NCI-H524 treated with DMSO at 0.1 percent for 48 hours (cell line): ENCODE results near the gene EPHA4.

Experiments
- DNase-seq: peaks from one replicate; lab custom pipeline; 2025; lab: John Stamatoyannopoulos, UW

Gene EPHA4

DNA sequence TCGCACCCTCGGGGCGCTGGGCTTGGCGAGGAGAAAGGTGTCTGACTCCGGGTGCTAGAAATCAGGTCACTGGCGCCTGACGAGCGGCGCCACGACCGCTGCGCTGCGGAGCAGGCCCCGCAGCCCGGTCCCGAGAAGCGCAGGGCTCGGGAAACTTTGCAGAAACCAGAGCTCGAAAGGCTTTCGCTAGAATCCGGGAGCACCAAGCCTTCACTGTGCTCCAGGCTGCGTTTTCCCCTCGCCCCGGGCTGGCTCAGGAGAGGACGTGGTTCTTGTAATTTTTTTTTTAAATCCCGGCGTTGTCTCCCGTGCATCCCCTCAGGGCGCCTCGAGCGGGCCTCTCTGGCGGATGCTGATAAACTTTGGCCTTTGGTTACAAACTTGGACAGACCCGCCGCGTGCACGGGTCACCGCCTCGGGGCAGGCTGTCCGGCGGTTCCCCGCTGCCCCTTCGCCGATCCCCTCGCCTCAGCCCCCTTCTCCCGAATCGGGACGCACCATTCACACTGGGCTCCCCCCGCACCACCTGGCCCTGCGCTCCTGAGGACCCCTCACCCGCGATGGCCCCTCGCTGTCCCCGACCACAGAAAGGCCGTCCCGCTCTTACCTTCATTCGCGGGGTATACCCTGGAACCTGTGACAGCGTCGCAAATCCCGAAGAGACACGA is 419 bp downstream of the EPHA4 start:
- no peak for DNase-seq

DNA sequence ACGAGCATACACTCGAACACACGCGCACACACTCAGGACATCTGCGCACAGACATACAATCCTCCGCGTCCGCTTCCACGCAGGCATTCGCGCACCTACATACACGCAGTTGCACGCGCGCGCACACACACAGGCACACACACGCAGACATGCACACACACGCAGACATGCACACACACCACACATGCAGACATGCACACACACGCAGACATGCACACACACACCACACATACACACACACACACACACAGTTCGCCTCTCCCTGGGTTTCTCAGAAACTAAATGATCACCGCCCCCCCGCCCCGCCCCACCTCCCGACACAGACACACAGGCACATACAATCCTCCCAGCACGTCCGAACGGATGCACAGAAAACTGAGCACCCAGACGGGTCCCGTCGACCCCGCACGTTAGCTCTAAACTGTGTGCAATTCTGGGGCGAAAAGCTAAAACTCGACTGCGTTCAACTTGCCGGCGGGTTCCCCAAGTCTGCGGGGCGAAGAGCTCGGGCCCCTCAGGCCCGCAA is 1.0 kb downstream of the EPHA4 start:
- DNase-seq: no peak

- peak; percentile 36 for DNase-seq
Measured at GRCh38 chr2:221570321-221570935, 1.7 kb downstream of the EPHA4 start.

DNA sequence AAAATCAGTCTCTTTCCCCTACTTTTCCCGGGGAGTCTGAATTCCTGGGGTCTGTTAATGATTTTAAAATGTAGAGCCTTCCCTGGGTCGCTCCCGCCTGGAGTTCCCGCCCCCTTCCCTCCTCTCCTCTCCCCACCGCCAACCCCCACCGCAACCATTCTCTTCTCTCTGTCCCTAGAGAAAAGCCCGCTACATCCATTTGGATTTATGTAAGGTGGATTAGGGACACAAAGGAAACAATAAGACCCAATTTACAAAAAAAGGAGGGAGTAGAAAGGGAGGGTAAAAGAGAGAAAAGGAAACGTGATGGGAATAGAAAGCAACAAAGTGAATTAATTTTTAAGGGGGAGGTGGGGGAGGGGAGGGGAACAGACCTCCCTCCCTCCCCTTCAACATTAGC is 2.2 kb downstream of the EPHA4 start:
- no peak for DNase-seq

DNA sequence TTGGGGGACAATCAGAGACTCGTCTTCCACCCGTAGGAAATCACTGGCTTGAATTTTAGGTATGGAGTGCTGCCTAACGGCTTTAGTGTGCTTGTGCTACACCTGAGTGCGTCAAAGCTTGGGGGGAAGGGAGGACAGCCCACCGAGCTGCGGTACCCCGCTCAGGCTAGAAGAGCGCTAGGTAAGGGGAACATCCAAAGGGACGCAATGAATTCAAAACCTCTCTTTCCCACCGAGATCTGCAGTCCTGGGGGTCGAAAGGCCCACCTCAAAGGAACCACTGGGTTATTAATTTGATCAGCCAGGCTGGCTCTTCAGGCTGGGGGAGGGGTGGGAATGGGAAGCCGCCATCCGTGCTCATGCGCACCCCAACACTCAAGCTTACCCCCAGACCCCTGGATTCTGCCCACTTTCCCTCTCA is 2.7 kb downstream of the EPHA4 start:
- DNase-seq: no peak

GRCh38 chr2:221568299-221568698 is 3.8 kb downstream of the EPHA4 start:
- no peak for DNase-seq

GRCh38 chr2:221567809-221568208 is 4.3 kb downstream of the EPHA4 start:
- no peak for DNase-seq

GRCh38 chr2:221567231-221567760 is 4.8 kb downstream of the EPHA4 start:
- no peak for DNase-seq

DNA sequence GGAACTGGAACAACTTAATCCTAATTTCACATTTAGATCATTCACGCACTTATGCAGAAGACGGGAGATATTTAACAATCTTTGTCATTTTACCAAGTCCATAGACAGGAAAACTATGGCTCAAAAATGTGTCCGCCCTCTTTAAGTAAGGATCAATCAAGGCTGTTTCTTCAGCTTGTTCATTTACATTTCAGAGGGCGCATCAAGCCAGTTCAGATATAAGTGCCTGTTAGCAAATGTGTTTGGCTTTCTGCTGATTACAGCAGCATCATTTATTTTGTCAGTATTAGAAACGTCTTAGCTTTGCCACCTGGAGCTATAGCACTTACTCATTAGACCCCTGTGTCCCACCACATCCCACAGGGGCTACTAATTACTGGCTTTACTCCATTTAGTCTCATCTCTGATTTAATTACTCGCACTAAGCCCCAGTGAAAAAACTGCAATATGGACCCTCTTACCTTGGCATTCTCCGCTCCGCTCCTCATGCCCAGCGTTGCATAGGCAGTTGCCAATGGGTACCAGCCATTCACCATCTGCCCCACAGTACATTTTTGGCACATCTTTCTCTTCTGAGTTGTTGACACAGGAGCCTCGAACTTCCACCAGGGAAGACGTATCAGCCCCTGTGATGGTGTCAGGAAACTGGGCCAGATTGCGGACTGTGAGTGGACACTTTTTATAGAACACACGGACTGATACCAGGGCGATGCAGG is 8.7 kb downstream of the EPHA4 start:
- no peak for DNase-seq

DNA sequence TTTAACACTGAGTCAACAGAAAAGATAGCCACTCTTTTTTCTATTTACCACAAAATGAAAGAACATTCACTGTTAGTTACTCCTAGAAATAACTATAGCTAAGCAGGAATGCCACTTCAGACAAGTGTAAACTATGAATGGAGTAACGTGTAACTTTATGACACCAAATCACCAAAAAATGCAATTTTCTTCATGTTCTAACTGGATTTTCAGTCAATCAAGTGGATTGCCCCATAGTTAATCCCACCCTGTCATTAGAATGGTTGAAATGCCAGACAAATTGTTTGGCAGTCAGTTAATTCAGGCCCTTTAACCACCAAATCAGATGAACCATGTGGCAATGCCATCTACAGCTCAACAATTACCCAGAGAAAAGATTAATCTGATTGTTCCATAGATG is 9.9 kb downstream of the EPHA4 start:
- DNase-seq: no peak

DNA sequence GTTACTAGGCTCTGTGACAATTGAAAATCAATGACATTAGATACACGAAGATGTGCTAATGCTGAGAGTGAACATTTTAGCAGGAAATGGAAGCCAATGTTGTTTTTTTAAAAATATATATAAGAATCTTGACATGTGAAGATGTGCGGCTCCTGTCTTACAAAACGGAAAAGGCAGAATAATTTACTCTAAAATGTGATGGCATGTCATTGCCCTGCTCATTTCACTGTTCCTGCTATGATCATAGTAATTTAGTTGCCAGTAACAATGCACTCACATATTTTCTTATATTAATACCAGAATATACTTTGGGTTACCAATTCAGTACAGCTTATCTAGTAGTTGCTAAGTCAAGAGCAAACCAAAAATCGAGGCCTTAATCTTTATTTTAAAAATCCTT is 10.3 kb downstream of the EPHA4 start:
- no peak for DNase-seq

DNA sequence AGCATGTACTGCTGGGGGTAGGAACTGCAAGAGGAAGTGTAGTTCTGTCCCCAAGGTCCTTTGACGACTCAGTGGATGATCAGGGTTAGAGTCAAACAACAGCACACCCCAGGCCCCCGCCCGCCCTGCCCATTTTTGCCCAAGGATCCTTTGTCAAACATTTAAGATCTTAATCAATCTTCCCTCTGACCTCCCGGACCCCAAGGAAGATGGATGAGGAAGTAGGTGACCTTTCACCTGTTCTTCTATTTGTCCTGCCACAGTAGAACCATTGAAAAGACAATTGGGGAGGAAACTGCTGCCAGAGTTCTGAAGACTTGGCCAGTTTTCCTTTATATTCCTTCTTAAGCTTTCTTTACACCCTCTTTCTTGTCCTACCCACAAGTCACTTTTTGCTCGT is 12.1 kb downstream of the EPHA4 start:
- no peak for DNase-seq

- no peak for DNase-seq
Measured at GRCh38 chr2:221558107-221558506, 14.0 kb downstream of the EPHA4 start.

DNA sequence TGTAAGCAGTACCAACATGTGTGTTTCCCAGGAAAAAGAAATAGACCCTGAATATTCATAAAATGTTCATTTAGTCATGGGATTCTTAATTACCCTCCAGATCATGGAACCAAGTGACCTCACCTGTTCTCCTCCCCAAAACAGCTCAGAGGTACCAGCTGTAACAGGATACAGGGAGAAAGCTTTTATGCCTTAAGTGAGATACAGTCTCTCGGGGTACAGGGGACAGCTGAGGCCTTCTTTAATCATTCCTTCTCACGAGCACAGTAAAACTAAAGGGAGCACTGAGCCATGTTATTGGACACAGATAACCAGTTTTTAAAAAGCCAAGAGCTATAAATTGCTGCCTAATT is 16.6 kb downstream of the EPHA4 start:
- DNase-seq: no peak

GRCh38 chr2:221554769-221555493 is 17.2 kb downstream of the EPHA4 start:
- DNase-seq: no peak

DNA sequence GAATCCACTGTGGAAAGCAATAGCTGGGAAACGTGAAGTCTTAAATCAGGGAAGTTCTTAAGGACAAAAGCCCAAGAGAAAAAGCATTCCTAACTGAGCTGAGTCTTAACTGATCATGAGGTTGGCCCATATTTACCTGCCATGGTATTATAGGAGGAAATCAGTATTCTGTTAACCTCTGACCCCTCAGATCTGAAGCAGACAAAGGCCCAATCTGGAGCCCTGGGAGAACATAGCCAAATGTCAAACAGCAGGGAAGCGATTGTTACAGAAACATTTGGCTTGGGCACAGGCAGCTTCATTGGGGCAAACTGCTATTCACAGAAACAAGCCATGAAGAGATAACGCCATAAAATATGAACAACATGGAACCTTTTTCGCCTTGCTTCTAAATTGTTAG is 18.8 kb downstream of the EPHA4 start:
- DNase-seq: no peak

- DNase-seq: no peak
Measured at GRCh38 chr2:221552291-221552690, 19.8 kb downstream of the EPHA4 start.

DNA sequence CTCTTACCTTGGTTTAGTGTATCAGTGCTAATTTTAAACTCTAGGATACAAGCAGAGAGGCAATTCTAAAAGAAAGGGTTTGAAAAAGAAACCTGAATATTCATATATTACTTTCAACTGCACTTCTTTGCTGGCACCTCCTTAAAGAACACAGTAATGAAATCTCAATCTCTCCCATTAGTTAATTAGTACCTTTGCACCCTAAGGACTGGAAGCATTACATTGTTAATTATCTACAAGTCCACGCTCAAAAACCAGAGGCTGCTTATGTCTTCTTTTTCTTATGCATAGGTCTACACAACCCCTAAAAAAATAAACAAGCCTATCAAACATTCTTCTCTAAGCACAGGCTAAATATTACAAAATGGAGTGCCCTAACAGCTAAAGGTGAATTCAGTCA is 20.2 kb downstream of the EPHA4 start:
- no peak for DNase-seq

- DNase-seq: no peak
Measured at GRCh38 chr2:221549143-221549542, 23.0 kb downstream of the EPHA4 start.

- no peak for DNase-seq
Measured at GRCh38 chr2:221546505-221547225, 25.4 kb downstream of the EPHA4 start.

GRCh38 chr2:221541131-221541735 is 30.9 kb downstream of the EPHA4 start:
- no peak for DNase-seq
